T-helper 2 cell treated with Interferon-gamma antibody and Interleukin-4, amounts not matched to agents 5 μg/mL and 100 μg/mL, for 36 hours (primary cell): ENCODE results near the gene RNF145.
"Not testable (repeated sequence)": the region's sequence is repeated elsewhere in the genome, so short reads cannot be mapped to it uniquely, and the experiment has no call there.

Experiments
- DNase-seq: peaks from one replicate; pipeline ENCODE4 v3.0.0; 2021; ENCODE audit warnings: low spot score
- H3K27ac Mint-ChIP-seq: one replicate; pipeline ENCODE4 v1.8.0; 2021; ENCODE audit warnings: mild to moderate bottlenecking, mixed read lengths
- H3K27me3 Mint-ChIP-seq: one replicate; pipeline ENCODE4 v1.8.0; 2021; ENCODE audit warnings: low read depth, mixed read lengths
- H3K36me3 Mint-ChIP-seq: one replicate; pipeline ENCODE4 v1.8.0; 2021; ENCODE audit warnings: low read depth, mixed read lengths
- H3K4me1 Mint-ChIP-seq: one replicate; pipeline ENCODE4 v1.8.0; 2021; ENCODE audit warnings: low read depth, mixed read lengths
- H3K4me3 Mint-ChIP-seq: one replicate; pipeline ENCODE4 v1.8.0; 2022; ENCODE audit warnings: mild to moderate bottlenecking, moderate library complexity, mixed read lengths
- H3K9me3 Mint-ChIP-seq: one replicate; pipeline ENCODE4 v1.8.0; 2021; ENCODE audit warnings: mixed read lengths

Gene RNF145

GRCh38 chr5:159120446-159120845 lies 88.9 kb downstream of the RNF145 start:
- peaks cover 27% of the 10 kb centered on the region for H3K9me3 Mint-ChIP-seq
- peaks cover 21% of the 10 kb centered on the region for H3K4me1 Mint-ChIP-seq
- peak overlapping the region; percentile 68 for H3K4me3 Mint-ChIP-seq
- H3K27me3 Mint-ChIP-seq: peaks cover 12% of the 10 kb centered on the region
- no peak for DNase-seq
- peaks cover 7% of the 10 kb centered on the region for H3K36me3 Mint-ChIP-seq
- H3K27ac Mint-ChIP-seq: peak overlapping the region; percentile 93

GRCh38 chr5:159119842-159120241 lies 89.5 kb downstream of the RNF145 start:
- not testable (repeated sequence) for H3K36me3 Mint-ChIP-seq, DNase-seq
- peak overlapping the region; percentile 68 for H3K4me3 Mint-ChIP-seq
- H3K27ac Mint-ChIP-seq: peak overlapping the region; percentile 93
- peaks cover 20% of the 10 kb centered on the region for H3K9me3 Mint-ChIP-seq
- peaks cover 12% of the 10 kb centered on the region for H3K27me3 Mint-ChIP-seq
- H3K4me1 Mint-ChIP-seq: peaks cover 21% of the 10 kb centered on the region

GRCh38 chr5:159118958-159119659 lies 90.2 kb downstream of the RNF145 start:
- DNase-seq, H3K27ac Mint-ChIP-seq, H3K4me3 Mint-ChIP-seq, H3K36me3 Mint-ChIP-seq: not testable (repeated sequence)
- Mint-ChIP-seq H3K27me3 (peaks cover 12% of the 10 kb centered on the region), H3K4me1 (peaks cover 20% of the 10 kb centered on the region), H3K9me3 (peaks cover 13% of the 10 kb centered on the region)

GRCh38 chr5:159113405-159113804 lies 95.9 kb downstream of the RNF145 start:
- Mint-ChIP-seq H3K4me1 (no peaks in the 10 kb centered on the region), H3K9me3 (no peaks in the 10 kb centered on the region), H3K36me3 (no peaks in the 10 kb centered on the region), H3K27me3 (peaks cover 44% of the 10 kb centered on the region), H3K4me3 (no peak overlapping the region), H3K27ac (no peak overlapping the region)
- no peak for DNase-seq

- Mint-ChIP-seq H3K9me3 (no peaks in the 10 kb centered on the region), H3K27ac (no peak overlapping the region), H3K4me1 (no peaks in the 10 kb centered on the region), H3K36me3 (no peaks in the 10 kb centered on the region), H3K27me3 (peaks cover 51% of the 10 kb centered on the region), H3K4me3 (no peak overlapping the region)
- no peak for DNase-seq
Observed at GRCh38 chr5:159112436-159112835, 96.9 kb downstream of the RNF145 start.
